LNCaP clone FGC (cell line): Measurements from ENCODE around the gene CTR9.

Experiments
- DNase-seq: peaks from one replicate; pipeline ENCODE4 v3.0.0-alpha.2; 2011; ENCODE audit warnings: low read depth
- H3K4me3 ChIP-seq: 2 replicates; pipeline ENCODE4 v1.5.1; 2011; ENCODE audit warnings: mild to moderate bottlenecking, low read depth, low read length, control low read depth
- CTCF ChIP-seq: IDR thresholded peaks from 2 replicates; pipeline ENCODE4 v1.5.1; 2012; ENCODE audit warnings: mild to moderate bottlenecking; ENCODE audit not compliant: control insufficient read depth, insufficient read depth; ENCODE audit errors: extremely low read depth

CTR9 gene

GRCh38 chr11:10778217-10778970 is 27.3 kb downstream of the CTR9 start:
- H3K4me3 ChIP-seq, result no peak overlapping the region
- DNase-seq, result no peak
- TF ChIP-seq CTCF, result no peak

GRCh38 chr11:10779086-10779485 is 28.0 kb downstream of the CTR9 start:
- no peak for DNase-seq
- TF ChIP-seq CTCF, result no peak
- no peak overlapping the region for H3K4me3 ChIP-seq

- H3K4me3 ChIP-seq, result no peak overlapping the region
- DNase-seq, result no peak
- no peak for TF ChIP-seq CTCF
Measured at GRCh38 chr11:10780040-10780439, 29.0 kb downstream of the CTR9 start.

DNA sequence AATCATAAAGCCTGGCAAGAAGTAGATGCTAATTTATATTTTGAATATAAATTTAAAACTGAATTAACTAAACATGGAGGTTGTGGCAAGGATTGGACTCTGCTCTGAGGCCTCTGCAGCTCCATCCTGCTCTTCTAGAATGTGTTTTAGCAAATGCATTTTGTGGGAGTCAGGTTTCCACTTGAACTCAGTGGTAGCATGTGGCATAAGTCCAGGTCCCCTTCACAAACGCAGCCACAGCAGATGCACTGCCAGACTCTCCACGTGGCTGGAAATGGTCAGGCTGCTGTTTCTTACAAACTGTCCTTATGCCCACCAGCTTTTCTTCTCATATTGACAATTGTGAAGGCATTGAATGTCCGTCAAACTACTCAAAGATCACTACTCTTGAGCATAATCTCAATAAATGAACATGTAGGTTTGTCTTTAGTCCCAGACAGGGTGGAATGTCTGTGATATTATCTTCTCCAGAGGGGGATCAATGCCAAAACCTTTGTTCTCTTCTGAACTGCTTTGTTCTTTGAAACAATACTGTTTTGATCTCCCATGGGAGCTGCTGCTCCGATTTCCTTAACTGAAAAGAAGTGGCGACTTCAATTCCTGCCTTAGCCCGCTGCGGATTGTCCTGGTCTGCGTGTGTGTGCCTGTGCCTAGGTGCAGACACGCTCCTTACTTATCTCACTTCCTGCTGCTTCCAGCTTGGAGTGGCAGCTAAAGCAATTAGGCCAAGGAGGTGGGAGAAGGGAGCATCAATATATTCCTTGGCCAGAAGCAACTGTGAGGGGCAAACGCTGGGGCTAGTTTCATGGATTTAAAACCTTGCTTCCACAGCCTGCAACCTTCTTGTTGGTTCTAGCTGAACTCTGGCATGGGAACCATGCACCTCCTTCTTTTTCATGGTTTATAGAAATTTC is 33.4 kb downstream of the CTR9 start:
- no peak for TF ChIP-seq CTCF
- no peak for DNase-seq
- H3K4me3 ChIP-seq, result no peak overlapping the region

GRCh38 chr11:10785146-10785474 is 34.1 kb downstream of the CTR9 start:
- no peak for DNase-seq
- H3K4me3 ChIP-seq, result no peak overlapping the region
- TF ChIP-seq CTCF, result no peak

DNA sequence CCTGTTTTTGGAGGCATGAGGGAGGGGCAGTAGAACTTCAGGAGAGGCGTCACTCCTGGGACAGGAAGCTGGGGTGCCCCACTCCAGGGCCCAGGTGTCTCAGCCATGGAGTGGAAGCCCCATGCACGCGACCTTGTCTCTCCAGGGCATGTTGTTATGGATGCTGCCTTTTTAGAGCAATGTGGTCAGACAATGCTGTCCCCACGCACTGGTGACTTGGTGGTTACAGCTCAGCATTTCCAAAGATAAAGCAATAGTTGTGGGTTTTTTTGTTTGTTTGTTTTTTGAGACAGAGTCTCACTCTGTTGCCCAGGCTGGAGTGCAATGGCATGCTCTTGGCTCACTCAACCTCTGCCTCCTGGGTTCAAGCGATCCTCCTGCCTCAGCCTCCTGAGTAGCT is 35.4 kb downstream of the CTR9 start:
- no peak for TF ChIP-seq CTCF
- no peak for DNase-seq
- H3K4me3 ChIP-seq, result no peak overlapping the region
